Stimulated activated naive CD8-positive, alpha-beta T cell treated with anti-CD3 and anti-CD28 coated beads, Interleukin-15, Interleukin-2, amounts not matched to agents 100 U/mL and 50 U/mL, for 24 hours (primary cell): ENCODE measurements around the gene GRK5.
A peak's percentile ranks its signal among the peaks of the same experiment; 100 is the strongest.

Experiments used
- ATAC-seq: fragments of 150-1000 bp; cut with Tn5 transposase; one replicate; pipeline ENCODE4 v1.10.0; 2021
- DNase-seq: peaks from one replicate; pipeline ENCODE4 v3.0.0; 2021

The GRK5 gene

GRCh38 chr10:119444866-119445265 is 237.5 kb downstream of the GRK5 start:
- no peak for ATAC-seq
- no peak for DNase-seq

DNA sequence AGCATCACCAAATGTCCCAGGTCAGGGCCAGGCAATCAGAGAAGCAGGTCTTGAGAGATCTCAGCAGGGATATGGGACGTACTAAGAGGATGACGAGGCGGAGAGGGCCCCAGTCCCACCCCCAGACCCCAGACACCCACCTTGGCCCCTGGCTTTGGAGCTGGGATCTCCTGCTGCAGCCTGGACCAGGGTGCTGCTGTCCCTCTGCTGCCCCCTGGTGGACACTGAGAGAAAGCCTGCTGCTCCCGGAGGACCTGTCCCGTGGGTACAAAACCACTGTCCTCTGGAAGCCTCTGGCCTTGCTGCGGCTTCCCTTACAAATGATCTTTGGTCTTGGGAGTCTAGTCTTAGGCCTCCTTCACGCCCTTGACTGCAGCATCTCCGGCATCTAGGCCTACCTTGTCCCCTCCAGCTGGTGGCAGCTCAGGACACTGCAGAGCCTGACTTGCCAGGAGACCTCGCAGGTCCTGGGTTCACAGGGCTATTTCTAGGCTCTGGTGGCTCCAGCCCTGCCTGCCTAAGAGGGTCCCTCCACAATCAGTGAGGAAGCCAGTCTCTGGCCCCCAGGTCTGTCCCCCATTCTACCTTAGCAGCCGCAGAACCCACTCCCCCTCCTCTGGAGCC is 238.1 kb downstream of the GRK5 start:
- ATAC-seq, result peak; percentile 58
- DNase-seq, result peak; percentile 91

DNA sequence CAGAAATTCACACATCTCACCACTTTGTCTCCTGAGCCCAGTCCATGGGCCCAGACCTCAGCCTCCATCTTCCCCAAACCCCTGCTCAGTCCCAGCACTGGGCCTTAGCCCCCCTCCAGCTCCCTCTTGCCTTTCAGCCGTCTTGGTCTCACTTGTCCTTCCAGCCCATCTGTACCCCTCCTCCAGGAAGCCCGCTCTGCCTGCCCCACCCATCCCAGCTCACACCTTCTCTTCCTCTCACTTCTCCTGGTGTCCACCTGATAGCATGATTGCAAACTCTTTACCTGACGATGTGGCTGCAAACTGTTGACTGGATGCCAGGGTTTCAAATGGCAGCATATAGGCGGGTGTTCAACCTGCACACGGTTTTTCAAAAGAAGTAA is 238.6 kb downstream of the GRK5 start:
- no peak for ATAC-seq

GRCh38 chr10:119446441-119447277 is 239.3 kb downstream of the GRK5 start:
- ATAC-seq (no peak), DNase-seq (no peak)

More for the DNA sequence above, 238.6 kb downstream of the GRK5 start:
- no peak for DNase-seq

DNA sequence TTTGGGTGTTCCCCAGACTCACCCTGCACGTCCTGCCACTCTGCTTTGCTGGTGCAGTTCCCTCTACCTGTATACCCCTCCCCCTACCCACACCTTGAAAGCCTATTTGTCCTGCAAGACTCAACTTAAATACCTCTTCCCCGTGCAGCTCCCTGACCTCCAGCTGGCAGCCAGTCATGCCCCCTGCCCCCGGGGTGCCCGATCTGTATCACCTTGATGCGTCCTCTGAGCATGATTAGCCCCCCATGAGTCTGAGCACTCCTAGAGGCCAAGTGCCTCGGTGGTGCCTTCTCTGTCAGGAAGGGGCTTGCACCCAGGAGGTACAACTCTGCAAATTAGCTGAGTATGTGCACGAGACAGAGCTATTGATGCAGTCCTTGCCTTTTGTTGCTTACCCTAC is 240.1 kb downstream of the GRK5 start:
- DNase-seq (no peak), ATAC-seq (no peak)

DNA sequence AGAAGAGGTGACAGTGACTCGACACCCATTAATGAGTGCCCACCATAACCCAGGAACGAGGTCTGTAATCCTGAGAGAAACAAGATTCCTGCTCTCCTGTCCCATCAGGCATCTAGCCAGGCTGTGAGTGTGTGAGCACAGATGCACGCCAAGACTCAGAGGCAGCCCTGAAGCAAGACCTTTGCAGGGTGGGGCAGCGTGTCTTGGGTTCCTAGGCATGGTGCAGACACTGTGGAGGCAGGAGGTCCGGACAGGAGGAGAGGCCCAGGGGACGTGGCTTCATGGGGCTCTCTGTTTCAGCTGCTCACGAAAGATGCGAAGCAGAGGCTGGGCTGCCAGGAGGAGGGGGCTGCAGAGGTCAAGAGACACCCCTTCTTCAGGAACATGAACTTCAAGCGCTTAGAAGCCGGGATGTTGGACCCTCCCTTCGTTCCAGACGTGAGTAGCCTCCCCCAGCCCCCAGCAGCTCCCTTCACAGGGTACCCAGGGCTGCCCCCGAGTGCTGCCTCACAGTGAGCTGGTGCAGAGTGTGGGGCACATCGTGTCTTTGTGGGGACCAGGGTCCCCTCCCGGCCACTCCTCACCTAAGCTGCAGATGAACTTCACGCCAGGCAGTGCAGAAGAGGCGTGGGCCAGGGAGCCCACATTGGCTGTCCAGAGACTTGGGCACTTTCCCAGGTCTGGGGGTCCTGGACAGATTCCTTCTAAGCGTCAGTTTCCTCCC is 240.6 kb downstream of the GRK5 start:
- ATAC-seq, result no peak
- no peak for DNase-seq

GRCh38 chr10:119448628-119449584 is 241.5 kb downstream of the GRK5 start:
- DNase-seq (no peak), ATAC-seq (no peak)

DNA sequence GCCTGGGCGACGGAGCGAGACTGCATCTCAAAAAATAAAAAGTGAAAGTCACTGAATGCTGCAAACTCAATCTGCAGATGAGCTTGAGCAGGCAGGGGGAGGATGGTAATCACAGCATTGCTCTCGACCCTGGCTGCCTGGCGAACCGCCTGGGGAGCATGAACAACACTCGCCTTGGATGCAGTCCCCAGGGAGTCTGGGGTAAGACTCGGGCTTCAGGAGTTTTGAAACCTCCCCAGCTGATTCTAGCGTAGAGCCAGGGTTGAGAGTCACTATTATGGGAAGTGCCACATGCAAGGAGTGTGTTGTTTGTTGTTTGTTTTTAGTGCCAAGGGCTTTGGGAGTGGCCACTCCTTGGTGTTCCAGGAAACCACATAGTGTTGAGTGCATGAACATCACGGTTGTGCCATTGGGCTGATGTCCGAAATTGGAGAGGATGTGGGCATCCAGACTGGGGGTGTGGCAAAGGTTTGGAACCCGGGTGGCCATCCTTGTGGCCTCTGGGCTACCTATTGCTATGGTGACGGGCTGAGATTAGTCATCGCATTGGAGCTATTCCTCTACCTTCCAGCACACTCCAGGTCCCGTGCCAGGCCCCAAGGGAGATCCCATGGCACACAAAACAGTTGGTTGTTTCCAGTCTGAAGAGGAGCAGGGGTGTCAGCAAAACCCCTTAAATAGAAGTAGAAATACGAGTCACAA is 242.5 kb downstream of the GRK5 start:
- no peak for DNase-seq
- ATAC-seq, result no peak

DNA sequence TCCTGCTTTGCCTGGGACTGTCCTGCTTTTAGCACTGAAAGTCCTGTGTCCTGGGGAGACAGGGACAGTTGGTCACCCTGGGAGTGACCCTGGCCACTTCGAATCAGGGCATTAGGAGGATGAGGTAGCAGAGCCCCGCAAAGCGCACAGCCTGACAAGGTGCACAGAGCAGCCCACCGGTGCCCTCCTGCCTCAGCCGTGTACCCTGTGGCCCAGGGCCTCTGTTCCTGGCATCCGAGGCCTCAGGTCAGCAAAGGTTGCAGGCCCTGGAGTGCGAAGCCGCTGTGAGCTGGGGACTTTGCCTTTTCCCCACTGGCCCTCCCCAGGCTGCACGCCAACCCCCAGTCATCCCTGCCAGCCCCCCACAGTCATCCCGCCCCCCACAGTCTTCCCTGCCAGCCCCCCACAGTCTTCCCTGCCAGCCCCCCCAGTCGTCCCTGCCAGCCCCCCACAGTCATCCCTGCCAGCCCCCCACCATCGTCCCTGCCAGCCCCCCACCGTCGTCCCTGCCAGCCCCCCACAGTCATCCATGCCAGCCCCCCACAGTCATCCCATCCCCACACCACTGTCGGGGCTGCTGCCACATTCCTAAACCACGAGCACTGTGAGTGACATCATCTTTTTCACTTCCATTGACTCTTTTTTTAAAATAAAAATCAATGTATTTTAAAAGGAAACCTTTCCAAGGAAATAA is 243.4 kb downstream of the GRK5 start:
- DNase-seq, result no peak
- ATAC-seq, result no peak

GRCh38 chr10:119451300-119451896 is 244.0 kb downstream of the GRK5 start:
- ATAC-seq (no peak), DNase-seq (no peak)

- no peak for DNase-seq
- no peak for ATAC-seq
Measured at GRCh38 chr10:119452396-119452795, 245.0 kb downstream of the GRK5 start.

GRCh38 chr10:119453313-119453712 is 245.9 kb downstream of the GRK5 start:
- ATAC-seq (no peak), DNase-seq (no peak)

GRCh38 chr10:119454316-119454715 is 246.9 kb downstream of the GRK5 start:
- no peak for ATAC-seq
- DNase-seq, result no peak

DNA sequence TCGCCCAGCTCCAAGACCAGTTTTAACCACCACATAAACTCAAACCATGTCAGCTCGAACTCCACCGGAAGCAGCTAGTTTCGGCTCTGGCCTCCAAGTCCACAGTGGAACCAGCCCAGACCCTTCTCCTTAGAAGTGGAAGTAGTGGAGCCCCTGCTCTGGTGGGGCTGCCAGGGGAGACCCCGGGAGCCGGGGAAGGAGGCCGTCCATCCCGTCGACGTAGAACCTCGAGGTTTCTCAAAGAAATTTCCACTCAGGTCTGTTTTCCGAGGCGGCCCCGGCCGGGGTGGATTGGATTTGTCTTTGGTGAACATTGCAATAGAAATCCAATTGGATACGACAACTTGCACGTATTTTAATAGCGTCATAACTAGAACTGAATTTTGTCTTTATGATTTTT is 247.6 kb downstream of the GRK5 start:
- ATAC-seq (no peak), DNase-seq (no peak)

- no peak for ATAC-seq
Measured at GRCh38 chr10:119455609-119456434, 248.5 kb downstream of the GRK5 start.

DNA sequence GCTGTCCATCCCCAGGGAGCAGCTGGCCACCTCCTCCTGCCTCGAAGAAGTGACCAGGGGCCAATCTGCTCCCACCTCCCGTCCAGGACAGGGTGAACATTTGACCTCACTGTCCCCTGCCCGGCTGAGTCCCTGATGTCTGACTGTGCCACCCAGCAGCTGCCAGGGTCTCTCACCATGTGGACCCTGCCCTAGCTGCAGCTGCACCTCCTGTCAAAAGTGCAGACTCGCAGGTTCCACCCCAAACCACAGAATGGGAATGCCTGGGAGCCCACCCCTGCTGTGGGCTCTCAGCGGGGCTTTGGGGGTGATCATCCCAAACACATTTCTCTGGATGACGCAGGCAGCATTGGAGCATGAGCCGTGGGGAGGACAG is 249.1 kb downstream of the GRK5 start:
- ATAC-seq (no peak), DNase-seq (no peak)

More at GRCh38 chr10:119455609-119456434, 248.5 kb downstream of the GRK5 start:
- DNase-seq, result no peak

- no peak for ATAC-seq
Measured at GRCh38 chr10:119457966-119458766, 250.8 kb downstream of the GRK5 start.

GRCh38 chr10:119459681-119460340 is 252.4 kb downstream of the GRK5 start:
- no peak for DNase-seq
- ATAC-seq, result no peak

More at GRCh38 chr10:119457966-119458766, 250.8 kb downstream of the GRK5 start:
- DNase-seq, result no peak
